Brain microvascular endothelial cell (primary cell): Measurements from ENCODE around the gene MARVELD1.

Experiments used
- DNase-seq: peaks from one replicate; pipeline ENCODE4 v3.0.0-alpha.2; 2020
- H3K27ac ChIP-seq: fragments of 250-450 bp; sonication (Bioruptor Pico); 2 replicates; pipeline ENCODE4 v1.5.1; 2020; ENCODE audit warnings: mild to moderate bottlenecking, moderate library complexity
- H3K27me3 ChIP-seq: fragments of 250-450 bp; sonication (Bioruptor Pico); replicated peaks from 2 replicates; pipeline ENCODE4 v1.5.1; 2020; ENCODE audit warnings: mild to moderate bottlenecking
- H3K36me3 ChIP-seq: fragments of 250-450 bp; sonication (Bioruptor Pico); replicated peaks from 2 replicates; pipeline ENCODE4 v1.5.1; 2020; ENCODE audit warnings: mild to moderate bottlenecking
- H3K4me3 ChIP-seq: 2 replicates; pipeline ENCODE4 v1.5.1; 2011; ENCODE audit warnings: low read depth, mild to moderate bottlenecking, control low read depth, low read length, moderate library complexity
- CTCF ChIP-seq: IDR thresholded peaks from 2 replicates; pipeline ENCODE4 v1.5.1; 2011; ENCODE audit warnings: low read depth, mild to moderate bottlenecking, moderate library complexity, low read length, control low read depth, inconsistent platforms; ENCODE audit errors: missing control alignments
- in situ Hi-C: cut with HindIII; loops from 2 replicates; pipeline ENCODE4 v1.10.0; 2017; ENCODE audit warnings: low sequenced_read_pairs, low pct_ligation_motif_present

MARVELD1 gene

DNA sequence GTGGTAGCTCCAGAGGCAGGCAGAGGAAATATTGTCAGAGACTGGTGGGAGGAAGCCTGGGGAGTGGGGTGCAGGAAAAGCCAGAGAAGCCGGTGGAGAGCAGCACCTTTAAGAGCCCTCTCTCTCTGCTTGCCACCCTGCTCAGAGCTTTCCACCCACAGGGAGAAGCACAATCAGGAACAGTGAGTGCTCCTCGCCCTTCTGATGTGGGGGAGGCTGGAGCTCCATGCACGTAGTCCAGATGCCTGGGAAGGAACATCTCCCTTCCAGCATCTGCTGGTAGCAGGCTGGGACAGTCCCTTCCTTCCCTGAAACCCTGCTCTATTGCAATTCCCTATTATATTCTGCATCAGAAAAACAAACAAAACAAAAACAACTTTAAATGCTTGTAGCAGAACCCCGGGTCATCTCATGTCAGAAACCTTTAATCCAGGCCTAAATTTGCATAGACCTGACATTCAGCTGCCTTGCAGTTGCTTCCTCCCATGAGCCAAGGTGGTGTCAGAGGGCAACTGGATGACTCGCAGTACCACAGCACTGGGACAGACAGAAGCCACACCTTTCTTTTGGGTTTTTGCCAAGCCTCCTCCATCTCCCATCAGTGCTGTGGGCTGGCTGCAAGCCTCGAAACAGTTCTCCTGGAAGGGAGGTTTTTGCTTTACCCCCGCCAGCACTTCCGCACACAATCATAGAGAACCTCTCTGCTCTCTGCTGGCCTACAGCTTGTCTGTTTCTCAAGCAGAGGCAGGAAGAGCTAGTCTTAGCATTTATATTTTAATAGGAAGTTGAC is 39.6 kb upstream of the MARVELD1 start:
- Histone ChIP-seq H3K4me3 (no peak overlapping the region), H3K27ac (no peak overlapping the region), H3K36me3 (peaks cover 39% of the 10 kb centered on the region), H3K27me3 (no peaks in the 10 kb centered on the region)
- in situ Hi-C loops: no loop called here
- TF ChIP-seq CTCF: no peak
- peak; percentile 25 for DNase-seq

GRCh38 chr10:97675222-97675621 is 38.3 kb upstream of the MARVELD1 start:
- in situ Hi-C loops: no loop called here
- TF ChIP-seq CTCF: no peak
- H3K36me3 ChIP-seq: peaks cover 32% of the 10 kb centered on the region

GRCh38 chr10:97676770-97677581 is 36.6 kb upstream of the MARVELD1 start:
- H3K27me3 ChIP-seq: no peaks in the 10 kb centered on the region
- no peak overlapping the region for H3K4me3 ChIP-seq
- H3K27ac ChIP-seq: no peak overlapping the region
- in situ Hi-C loops: no loop called here
- H3K36me3 ChIP-seq: peaks cover 23% of the 10 kb centered on the region
- TF ChIP-seq CTCF: peak; percentile 89
- DNase-seq: no peak

More at GRCh38 chr10:97675222-97675621, 38.3 kb upstream of the MARVELD1 start:
- no peaks in the 10 kb centered on the region for H3K27me3 ChIP-seq
- no peak overlapping the region for H3K27ac ChIP-seq
- DNase-seq: no peak
- H3K4me3 ChIP-seq: no peak overlapping the region

DNA sequence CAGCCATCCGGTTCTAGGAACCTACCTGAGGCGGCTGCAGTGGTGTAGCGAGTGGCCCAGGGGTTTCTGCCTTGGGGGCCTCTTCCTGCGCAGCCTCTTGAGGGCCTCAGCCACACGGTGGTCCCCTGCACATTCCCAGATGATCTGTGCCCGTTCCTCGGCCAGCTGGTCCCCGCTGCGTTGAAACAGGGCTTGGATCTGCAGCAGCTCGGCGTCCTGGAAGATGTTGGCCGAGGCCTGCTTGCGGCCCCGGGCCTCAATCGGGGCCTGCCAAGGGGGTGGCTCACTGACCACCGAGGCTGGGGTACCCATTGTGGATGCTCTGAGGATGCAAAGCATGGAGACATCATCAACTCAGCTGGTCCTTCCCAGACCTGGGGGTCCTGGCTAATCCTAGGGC is 33.9 kb upstream of the MARVELD1 start:
- DNase-seq: no peak
- in situ Hi-C loops: no loop called here
- H3K27me3 ChIP-seq: no peaks in the 10 kb centered on the region
- no peak for TF ChIP-seq CTCF
- H3K4me3 ChIP-seq: no peak overlapping the region
- peaks cover 15% of the 10 kb centered on the region for H3K36me3 ChIP-seq
- no peak overlapping the region for H3K27ac ChIP-seq

DNA sequence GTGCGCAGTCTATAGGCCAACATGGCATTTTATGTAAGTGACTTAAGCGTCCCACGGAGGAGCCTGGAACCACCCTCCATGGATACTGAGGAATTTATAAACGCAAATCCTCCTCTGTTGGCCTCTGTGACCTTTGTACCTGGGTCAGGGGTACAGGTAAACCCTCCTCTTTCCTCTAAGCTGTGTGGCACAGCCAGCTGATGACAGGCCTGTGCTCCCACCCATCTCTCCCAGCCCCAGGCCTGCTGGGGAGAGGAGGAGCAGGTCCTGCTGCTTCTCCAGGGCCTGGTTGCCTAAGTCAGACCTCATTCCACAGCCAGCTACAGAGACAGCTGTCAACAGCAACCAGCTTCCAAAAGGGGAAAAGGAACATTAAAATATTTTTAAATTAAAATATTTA is 31.5 kb upstream of the MARVELD1 start:
- in situ Hi-C loops: no loop called here
- H3K27me3 ChIP-seq: no peaks in the 10 kb centered on the region
- H3K4me3 ChIP-seq: no peak overlapping the region
- H3K27ac ChIP-seq: no peak overlapping the region
- DNase-seq: no peak
- no peaks in the 10 kb centered on the region for H3K36me3 ChIP-seq
- TF ChIP-seq CTCF: no peak
